GM21528 (cell line): ENCODE measurements around the gene ARHGAP8.

Experiments used
- ATAC-seq: cut with Tn5 transposase; IDR thresholded peaks from one replicate; pipeline ENCODE4 v1.9.1; 2021; ENCODE audit warnings: mild to moderate bottlenecking, moderate library complexity; ENCODE audit not compliant: unreplicated experiment, low FRiP score

ARHGAP8 gene

DNA sequence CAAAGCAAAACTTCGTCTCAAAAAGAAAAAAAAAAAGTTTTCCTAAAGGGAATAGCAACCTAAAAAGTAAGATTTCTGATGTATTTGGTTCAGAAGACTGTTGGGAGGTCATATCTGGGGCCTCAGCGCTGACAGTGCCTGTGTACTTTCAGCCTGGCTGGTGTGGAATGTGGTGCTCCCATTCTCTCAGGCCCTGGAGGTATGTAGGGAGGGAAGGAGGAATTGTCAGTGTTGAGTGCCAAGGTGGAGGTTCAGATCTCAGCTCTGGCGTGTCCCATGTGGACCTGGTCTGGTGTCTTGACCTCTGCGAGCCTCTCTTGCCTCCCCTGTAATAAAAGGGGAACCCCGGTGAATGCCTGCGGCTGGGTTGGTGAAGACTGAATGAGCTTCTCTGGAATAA, 28.0 kb upstream of the ARHGAP8 start:
- no peak for ATAC-seq

- no peak for ATAC-seq
These were observed 27.5 kb upstream of the ARHGAP8 start for GRCh38 chr22:44724859-44725258.

- no peak for ATAC-seq
These were observed 25.9 kb upstream of the ARHGAP8 start for GRCh38 chr22:44726439-44726838.

GRCh38 chr22:44727148-44727547, 25.2 kb upstream of the ARHGAP8 start:
- no peak for ATAC-seq

DNA sequence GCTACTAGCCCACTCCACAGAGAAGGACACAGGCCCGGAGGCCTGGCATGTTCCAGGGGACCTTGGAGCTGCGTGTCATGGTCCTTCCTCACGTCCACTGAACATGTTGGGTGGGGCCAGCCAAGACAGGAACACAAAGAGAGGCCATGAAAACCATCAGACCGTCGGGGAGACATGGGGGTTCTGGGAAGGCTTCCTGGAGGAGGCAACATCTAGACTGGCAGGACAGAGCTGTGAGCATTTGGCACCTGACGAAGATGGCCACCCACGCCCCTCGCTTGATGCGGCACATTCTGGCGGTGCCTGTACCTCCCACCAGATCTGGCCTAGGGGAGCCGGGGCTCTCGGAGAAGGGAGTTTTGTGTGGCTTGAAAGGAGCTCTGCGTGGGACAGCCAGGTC, 24.7 kb upstream of the ARHGAP8 start:
- no peak for ATAC-seq

GRCh38 chr22:44728761-44729324, 23.5 kb upstream of the ARHGAP8 start:
- no peak for ATAC-seq

DNA sequence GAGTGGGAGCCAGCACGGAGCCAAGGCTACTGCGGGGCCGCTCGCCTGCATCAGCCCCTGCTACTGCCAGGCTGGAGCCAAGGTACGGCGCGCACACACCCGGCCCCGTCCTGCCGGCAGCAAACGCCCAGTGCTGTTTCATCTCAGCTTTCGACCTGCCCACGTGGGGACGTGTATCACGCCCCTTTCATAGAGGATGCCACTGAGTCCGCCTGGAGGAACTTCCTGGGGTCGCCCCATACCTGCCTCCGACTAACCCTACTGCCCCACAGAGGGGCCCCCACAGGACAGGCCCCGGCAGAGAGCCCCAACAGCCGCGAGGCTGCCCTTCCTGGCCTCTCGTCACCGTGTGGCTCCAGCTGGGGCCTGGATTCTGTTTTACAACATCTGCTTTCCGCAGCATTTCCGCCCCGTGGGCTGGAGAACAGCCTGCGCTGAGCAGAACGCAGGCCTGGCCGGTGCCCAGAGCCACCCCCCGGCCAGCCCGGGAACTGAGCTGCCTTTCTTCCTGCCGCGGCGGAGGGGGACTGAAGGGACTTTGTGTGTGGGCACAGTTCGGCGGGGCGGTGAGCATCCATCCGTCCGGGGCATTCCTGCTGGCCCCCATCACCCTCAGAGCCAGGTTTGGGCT, 22.9 kb upstream of the ARHGAP8 start:
- no peak for ATAC-seq

GRCh38 chr22:44730022-44730393, 22.4 kb upstream of the ARHGAP8 start:
- no peak for ATAC-seq

DNA sequence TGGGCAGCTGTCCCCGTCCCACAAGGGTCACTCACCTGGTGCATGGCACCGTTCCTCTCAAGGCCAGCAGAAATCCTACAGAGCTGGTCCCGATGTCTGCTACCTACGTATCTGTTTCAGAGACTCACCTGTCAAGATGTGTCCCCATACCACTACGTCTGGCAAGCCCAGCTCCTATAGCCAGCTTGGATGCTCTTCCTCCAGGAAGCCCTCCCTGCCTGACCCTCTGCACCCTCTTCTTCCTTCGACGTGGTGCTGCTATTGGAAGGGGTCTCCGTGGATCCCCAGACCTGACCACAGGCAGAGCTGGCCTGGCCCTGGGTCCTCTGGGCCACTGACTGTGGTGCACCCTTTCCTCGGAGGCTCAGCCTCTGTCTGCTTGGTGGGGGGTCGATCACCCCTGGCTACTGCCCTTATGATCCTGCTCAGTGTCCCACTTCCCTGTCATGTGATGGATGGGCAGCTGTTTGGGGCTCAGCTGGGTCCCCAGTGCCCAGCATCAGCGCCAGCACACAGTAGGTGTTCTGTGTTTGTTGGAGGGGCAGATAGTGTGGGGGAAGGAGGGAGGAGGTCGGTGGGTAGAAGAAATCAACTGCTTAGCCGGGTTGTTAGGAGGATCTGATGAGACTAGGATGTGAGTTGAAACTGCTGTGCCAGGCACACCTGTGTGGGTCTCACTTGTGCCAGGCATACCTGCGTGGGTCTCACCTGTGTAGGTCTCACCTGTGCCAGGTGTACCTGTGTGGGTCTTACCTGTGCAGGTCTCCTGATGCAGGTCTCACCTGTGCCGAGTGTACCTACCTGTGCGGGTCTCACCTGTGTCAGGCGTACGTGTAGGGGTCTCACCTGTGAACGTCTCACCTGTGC, 21.7 kb upstream of the ARHGAP8 start:
- no peak for ATAC-seq

DNA sequence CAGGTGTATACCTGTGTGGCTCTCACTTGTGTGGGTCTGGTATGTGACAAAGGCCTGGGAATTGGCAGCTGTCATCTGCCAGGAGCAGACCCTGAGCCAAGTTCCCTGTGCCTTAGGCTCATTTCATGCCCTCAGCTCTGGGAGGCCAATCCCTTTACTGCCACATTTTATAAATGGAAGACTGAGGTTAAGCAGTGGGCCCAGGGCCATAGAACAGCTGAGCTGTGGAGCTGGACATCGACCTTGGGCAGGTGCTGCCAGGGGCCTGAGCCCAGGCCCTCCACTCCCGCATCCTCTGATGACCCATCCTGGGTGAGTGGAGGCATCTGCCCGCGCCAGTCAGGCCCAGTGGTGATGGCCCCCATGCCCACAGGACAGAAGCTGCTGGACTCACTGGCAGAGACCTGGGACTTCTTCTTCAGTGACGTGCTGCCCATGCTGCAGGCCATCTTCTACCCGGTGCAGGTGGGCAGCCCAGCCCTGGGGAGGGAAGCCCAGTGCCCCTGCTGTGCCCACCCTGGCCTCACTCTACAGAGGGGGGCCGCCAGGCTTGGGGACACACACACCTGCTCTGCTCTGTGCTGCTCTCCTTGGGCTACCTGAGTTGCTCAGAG, 20.9 kb upstream of the ARHGAP8 start:
- no peak for ATAC-seq

DNA sequence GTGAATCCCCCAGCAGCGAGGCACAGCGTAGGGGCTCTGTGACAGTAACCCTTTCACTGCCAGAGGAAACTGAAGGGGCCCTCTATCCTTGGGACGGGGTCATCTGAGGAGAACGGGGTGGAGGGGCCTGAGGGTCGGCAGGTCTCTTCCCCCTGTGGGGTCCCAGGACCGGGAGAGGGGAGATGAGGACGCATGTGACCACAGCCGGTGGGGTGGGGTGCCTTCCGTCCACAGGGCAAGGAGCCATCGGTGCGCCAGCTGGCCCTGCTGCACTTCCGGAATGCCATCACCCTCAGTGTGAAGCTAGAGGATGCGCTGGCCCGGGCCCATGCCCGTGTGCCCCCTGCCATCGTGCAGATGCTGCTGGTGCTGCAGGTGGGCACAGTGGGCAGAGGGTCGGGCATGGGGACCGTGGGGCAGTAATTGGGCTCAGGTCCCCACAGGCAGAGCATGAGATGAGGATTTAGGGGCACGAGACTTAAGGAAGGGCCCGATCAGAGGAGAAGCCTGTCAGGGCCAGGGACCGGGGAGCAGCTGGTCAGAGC, 20.3 kb upstream of the ARHGAP8 start:
- ATAC-seq = no peak

DNA sequence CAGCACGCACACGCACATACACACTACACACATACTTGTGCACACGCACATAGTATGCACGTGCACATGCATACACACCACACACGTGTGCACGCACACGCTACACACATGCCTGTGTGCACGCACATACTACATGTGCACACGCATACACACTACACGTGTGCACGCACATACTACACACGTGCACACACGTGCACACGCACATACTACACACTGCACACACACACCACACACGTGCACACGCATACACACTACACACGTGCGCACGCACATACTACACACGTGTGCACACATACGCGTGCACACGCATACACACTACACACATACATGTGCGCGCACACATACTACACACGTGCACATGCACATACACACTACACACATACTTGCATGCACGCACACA, 19.7 kb upstream of the ARHGAP8 start:
- ATAC-seq = no peak

GRCh38 chr22:44733426-44734106, 18.8 kb upstream of the ARHGAP8 start:
- ATAC-seq = no peak

DNA sequence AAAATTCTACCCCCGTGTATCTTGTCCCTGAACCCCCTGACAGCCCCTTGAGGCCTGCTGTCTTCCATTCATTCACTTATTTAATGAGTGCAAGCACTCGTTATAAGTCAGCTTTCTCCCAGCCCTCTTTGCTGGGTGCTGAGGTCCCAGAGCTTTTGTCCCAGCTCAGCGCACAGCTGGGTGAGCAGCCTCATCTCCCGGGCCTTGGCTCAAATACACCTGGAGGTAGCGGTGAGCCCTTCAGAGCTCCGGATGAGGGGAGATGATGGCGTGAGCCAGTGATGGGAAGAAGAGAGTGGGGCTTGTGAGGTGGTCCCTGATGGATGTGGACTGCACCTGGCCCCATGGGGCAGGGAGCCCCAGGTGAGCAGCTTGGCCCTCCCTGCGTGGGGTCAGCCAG, 18.1 kb upstream of the ARHGAP8 start:
- no peak for ATAC-seq

GRCh38 chr22:44734801-44735517, 17.4 kb upstream of the ARHGAP8 start:
- no peak for ATAC-seq

DNA sequence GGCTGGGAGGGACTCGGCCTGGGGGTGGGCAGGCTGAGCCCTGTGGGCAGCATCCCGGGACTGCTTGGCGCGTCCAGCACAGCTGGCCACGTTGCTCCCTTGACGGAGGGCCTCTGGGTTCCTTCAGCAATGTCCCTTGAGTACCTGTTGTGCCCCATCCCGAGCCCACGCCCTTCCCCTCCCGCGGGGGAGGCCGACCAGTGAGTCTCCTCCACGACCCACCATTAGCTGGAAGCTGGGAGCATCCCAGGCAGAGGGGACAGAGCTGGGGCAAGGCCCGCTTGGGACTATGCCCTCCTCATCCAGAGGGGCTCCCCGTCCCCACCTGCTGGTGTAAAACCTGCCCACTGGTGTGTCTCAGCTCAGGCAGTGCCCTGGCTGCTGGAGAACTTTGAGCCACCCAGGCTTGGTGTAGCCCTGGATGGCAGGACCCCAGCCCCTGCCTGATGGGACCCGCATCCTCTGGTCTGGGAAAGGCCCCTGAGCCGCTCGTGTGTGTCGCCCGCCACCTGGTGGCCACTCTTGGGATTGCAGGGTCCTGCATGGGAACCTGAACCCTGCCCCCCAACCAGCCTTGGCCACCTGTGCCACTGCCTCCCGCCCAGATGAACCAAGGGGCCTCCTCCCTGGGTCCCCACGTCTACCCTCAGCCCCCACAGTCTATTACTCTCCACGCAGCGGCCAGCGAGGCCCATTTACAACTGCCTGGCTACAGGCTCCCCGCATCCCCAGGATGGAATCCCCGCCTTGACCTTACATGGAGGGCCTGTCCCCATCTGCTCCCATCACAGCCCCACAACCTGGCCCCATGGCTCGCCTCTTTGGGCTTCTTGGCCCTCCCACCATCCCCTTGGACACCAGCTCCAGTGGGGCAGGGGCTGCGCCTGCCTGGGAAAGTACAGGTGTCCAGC, 16.6 kb upstream of the ARHGAP8 start:
- no peak for ATAC-seq

DNA sequence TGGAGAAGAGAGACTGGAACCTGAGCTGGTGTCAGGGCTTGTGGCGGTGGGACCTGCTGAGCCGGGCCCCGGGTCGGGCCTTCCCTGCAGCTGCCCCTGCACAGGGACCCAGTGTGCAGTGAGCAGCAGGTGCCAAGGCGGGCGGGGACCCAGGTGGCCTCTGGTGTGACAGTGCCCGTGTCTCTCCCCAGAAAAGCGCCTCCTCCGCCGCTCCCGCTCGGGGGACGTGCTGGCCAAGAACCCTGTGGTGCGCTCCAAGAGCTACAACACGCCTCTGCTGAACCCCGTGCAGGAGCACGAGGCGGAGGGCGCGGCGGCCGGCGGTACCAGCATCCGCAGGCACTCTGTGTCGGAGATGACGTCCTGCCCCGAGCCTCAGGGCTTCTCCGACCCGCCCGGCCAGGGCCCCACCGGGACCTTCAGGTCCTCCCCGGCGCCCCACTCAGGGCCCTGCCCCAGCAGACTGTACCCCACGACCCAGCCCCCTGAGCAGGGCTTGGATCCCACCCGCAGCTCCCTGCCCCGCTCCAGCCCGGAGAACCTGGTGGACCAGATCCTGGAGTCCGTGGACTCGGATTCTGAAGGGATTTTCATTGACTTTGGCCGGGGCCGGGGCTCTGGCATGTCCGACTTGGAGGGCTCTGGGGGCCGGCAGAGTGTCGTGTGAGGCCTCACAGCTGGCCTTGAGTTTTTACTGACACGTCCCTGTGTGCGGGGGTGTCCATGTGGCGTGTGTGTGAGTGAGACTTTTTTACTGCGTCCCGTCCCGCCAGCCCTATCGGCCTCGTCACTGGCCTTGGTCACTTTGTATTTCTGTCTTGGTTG, 15.6 kb upstream of the ARHGAP8 start:
- no peak for ATAC-seq
